Body of pancreas (tissue), 4 donors: ENCODE results near the gene RASGEF1C.

Experiments
- POLR2A ChIP-seq, 3 donors: fragments of 450-650 bp; IDR thresholded peaks; one replicate each; pipeline ENCODE4 v1.6.1; 2016; ENCODE audit warnings: antibody characterized with exemption in 3 of 3, mild to moderate bottlenecking in 2 of 3
- TF ChIP-seq, protein P1 (sequence below), 7 experiments: fragments of 450-650 bp in 4 of 7; fragments of 200-600 bp in 3 of 7; sonication (generic) in 3 of 7; IDR thresholded peaks; one replicate each; pipeline ENCODE4 v1.5.1; 2016 to 2019; ENCODE audit warnings: antibody characterized with exemption in 7 of 7

- no peak for TF ChIP-seq POLR2A (IDR thresholded peaks at IDR 0.05)
- TF ChIP-seq, protein P1, sequence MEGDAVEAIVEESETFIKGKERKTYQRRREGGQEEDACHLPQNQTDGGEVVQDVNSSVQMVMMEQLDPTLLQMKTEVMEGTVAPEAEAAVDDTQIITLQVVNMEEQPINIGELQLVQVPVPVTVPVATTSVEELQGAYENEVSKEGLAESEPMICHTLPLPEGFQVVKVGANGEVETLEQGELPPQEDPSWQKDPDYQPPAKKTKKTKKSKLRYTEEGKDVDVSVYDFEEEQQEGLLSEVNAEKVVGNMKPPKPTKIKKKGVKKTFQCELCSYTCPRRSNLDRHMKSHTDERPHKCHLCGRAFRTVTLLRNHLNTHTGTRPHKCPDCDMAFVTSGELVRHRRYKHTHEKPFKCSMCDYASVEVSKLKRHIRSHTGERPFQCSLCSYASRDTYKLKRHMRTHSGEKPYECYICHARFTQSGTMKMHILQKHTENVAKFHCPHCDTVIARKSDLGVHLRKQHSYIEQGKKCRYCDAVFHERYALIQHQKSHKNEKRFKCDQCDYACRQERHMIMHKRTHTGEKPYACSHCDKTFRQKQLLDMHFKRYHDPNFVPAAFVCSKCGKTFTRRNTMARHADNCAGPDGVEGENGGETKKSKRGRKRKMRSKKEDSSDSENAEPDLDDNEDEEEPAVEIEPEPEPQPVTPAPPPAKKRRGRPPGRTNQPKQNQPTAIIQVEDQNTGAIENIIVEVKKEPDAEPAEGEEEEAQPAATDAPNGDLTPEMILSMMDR (IDR thresholded peaks at IDR 0.05) = no peak
Measured at GRCh38 chr5:180086816-180087399, 122.1 kb downstream of the RASGEF1C start.
